Measurements from ENCODE around the gene SCAPER. TPM values are rescaled to one million over a fixed set of nuclear protein-coding genes. Genes with fewer than 3 reads are reported as not detected.

Gene SCAPER
- total and polyA plus RNA-seq, 12 donors, result 6.9 to 48.1 (median 39.5) TPM

DNA sequence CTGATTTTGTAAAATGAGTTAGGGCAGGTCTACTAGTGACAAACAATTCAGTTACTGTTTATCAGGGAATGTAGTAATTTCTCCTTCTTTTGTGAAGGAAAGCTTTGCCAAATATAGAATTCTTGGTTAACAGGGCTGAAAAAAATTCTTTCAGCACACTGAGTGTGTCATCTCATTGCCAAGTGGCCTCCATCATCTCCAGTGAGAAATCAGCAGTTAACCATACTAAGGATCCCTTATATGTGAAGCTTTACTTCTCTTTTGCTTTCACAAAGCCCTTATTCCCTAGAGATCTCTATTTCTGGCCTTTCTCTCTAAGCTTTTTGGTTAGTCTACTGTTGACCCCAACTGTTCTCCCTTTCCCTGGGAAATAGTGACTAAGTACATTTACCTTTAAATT, 269.1 kb downstream of the SCAPER start:
- no peak for ATAC-seq
- intact Hi-C loops (cut with DNase I), result loop anchor here in 1 of 10 donors (10.0 kb wide), 1 partner anchor 49 kb away; no protein-coding TSS in a partner anchor
- no peaks in the 10 kb centered on the region for H3K27me3 ChIP-seq
- TF ChIP-seq, protein P1, sequence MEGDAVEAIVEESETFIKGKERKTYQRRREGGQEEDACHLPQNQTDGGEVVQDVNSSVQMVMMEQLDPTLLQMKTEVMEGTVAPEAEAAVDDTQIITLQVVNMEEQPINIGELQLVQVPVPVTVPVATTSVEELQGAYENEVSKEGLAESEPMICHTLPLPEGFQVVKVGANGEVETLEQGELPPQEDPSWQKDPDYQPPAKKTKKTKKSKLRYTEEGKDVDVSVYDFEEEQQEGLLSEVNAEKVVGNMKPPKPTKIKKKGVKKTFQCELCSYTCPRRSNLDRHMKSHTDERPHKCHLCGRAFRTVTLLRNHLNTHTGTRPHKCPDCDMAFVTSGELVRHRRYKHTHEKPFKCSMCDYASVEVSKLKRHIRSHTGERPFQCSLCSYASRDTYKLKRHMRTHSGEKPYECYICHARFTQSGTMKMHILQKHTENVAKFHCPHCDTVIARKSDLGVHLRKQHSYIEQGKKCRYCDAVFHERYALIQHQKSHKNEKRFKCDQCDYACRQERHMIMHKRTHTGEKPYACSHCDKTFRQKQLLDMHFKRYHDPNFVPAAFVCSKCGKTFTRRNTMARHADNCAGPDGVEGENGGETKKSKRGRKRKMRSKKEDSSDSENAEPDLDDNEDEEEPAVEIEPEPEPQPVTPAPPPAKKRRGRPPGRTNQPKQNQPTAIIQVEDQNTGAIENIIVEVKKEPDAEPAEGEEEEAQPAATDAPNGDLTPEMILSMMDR (IDR thresholded peaks at IDR 0.05), result no peak
- peaks cover 0 to 7% (median 0%) of the 10 kb centered on the region in 9 donors for H3K36me3 ChIP-seq
- DNase-seq, result no peak
- no peak overlapping the region for H3K27ac ChIP-seq
- H3K4me3 ChIP-seq, result no peak overlapping the region
- peaks cover 0 to 12% (median 0%) of the 10 kb centered on the region in 9 donors for H3K4me1 ChIP-seq
- peaks cover 0 to 20% (median 2%) of the 10 kb centered on the region in 11 donors for H3K9me3 ChIP-seq

DNA sequence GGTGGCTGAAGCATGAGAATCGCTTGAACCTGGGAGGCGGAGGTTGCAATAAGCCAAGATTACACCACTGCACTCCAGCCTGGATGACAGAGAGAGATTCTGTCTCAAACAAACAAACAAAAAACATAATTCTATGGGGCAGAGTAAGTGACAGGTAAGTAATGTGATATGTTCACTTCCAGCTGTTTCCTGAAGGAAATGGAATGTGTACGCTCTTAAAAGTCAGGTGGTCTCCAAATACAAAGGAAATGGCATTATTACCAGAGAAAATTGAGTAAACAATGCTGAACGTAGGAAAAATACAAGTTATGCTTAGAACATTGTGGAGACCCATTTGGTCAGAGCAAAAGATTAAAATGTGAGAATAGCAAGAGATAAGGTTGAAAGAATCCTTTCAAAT, 278.5 kb downstream of the SCAPER start:
- Histone ChIP-seq H3K4me1 (no peaks in the 10 kb centered on the region), H3K27me3 (no peaks in the 10 kb centered on the region), H3K27ac (no peak overlapping the region), H3K36me3 (peaks cover 0 to 9% (median 0%) of the 10 kb centered on the region in 9 donors), H3K4me3 (no peak overlapping the region), H3K9me3 (peaks cover 0 to 9% (median 0%) of the 10 kb centered on the region in 11 donors)
- ATAC-seq, result no peak
- intact Hi-C loops (cut with DNase I), result no loop called here
- TF ChIP-seq, protein P1 (IDR thresholded peaks at IDR 0.05), result no peak
- WGBS, 2 donors, result 81 to 87% methylated on average over 4 of the region's 4 CpGs
- DNase-seq, result no peak

DNA sequence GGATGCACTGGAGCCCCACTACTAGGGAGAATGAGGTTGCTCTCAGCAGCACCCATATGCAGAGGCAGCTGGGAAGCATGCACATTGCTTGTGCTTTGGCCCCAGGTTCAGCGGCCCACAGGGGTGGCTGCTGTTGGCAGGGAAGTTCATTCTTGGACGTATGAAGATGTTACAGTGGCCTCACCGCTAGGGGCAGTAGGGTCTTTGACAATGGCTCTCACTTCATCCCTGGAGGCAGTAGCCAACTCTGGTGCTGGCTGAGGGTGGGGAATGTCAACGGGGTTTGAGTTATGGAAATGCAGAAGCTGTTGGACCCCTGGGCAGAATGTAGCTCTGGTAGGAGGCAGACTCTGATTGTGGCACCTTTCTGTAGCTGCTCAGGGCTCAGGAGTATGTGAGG, 279.9 kb downstream of the SCAPER start:
- TF ChIP-seq, protein P1 (IDR thresholded peaks at IDR 0.05), result no peak
- Histone ChIP-seq H3K36me3 (peaks cover 0 to 22% (median 0%) of the 10 kb centered on the region in 9 donors), H3K4me3 (no peak overlapping the region), H3K9me3 (peaks cover 0 to 9% (median 0%) of the 10 kb centered on the region in 11 donors), H3K27me3 (no peaks in the 10 kb centered on the region), H3K27ac (no peak overlapping the region), H3K4me1 (no peaks in the 10 kb centered on the region)
- DNase-seq (no peak), ATAC-seq (no peak)
- intact Hi-C loops (cut with DNase I), result no loop called here
- 76 to 82% methylated on average over 4 of the region's 4 CpGs for WGBS, 2 donors

DNA sequence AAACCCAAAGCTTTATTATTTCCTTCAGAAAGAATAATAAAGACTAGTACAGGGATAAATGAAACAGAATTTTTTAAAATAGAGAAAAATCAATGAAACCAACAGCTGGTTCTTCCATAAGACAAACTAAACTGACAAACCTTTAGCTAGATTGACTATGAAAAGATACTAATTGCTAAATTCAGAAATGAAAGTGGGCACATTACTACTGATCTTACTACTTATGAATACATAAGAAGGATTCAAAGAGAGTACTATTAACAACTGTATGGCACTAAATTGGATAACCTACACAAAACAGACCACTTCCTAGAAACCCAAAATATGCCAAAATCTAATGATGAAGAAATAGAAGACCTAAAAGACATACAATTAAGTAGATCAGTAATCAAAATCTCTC, 290.4 kb downstream of the SCAPER start:
- Histone ChIP-seq H3K36me3 (peaks cover 0 to 33% (median 0%) of the 10 kb centered on the region in 9 donors), H3K27ac (no peak overlapping the region), H3K9me3 (peaks cover 0 to 54% (median 5%) of the 10 kb centered on the region in 11 donors), H3K4me3 (no peak overlapping the region), H3K27me3 (no peaks in the 10 kb centered on the region), H3K4me1 (no peaks in the 10 kb centered on the region)
- DNase-seq (no peak), ATAC-seq (no peak)
- intact Hi-C loops (cut with DNase I), result no loop called here
- TF ChIP-seq, protein P1 (IDR thresholded peaks at IDR 0.05), result no peak

Measured in heart right ventricle (tissue), 16 donors.